ENCODE results near the gene KLHL8.
A peak's percentile ranks its signal among the peaks of the same experiment; 100 is the strongest.

Gene KLHL8

GRCh38 chr4:87117051-87117731 is 103.2 kb downstream of the KLHL8 start:
- Histone ChIP-seq H3K4me3 (ENCODE audit: low read depth in 1 of 2, low read length in 2 of 2) (no peak overlapping the region), H3K36me3 (ENCODE audit: control insufficient read depth in 1 of 2, insufficient read depth in 2 of 2, low read length in 2 of 2) (peaks cover 20 to 80% of the 10 kb centered on the region in 2 donors), H3K4me1 (ENCODE audit: control insufficient read depth in 1 of 2, insufficient read depth in 2 of 2, low read length in 2 of 2) (peaks cover 11% of the 10 kb centered on the region in 2 donors), H3K9ac (ENCODE audit: low read depth in 1 of 2, low read length in 2 of 2) (no peak overlapping the region), H3K9me3 (ENCODE audit: control insufficient read depth in 1 of 2, low read length in 2 of 2) (no peaks in the 10 kb centered on the region), H3K27ac (ENCODE audit: low read depth, low read length) (peak overlapping the region; percentile 51), H3K27me3 (ENCODE audit: control insufficient read depth in 1 of 2, insufficient read depth in 2 of 2, low read length in 2 of 2) (no peaks in the 10 kb centered on the region)

DNA sequence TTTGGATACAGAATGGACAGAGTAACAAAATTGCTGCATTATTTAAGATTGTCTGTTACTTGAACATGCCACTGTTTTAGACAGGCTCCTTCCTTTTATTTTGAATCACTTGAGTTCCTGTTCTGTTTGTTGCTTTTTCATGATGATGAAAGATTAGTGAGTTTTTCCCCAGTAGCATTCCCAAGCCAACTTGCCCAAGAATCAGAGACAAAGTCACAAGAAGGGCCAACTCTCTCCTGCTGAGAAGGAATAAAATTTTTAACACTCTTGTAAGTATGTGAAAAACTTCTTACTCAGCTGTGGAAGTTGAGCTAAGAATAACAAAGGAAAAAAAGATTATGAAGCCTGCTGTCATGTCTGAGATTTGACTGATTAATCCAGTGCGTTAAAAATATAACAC is 104.2 kb downstream of the KLHL8 start:
- peaks cover 20 to 83% of the 10 kb centered on the region in 2 donors for H3K36me3 ChIP-seq (ENCODE audit: control insufficient read depth in 1 of 2, insufficient read depth in 2 of 2, low read length in 2 of 2)

GRCh38 chr4:87114245-87115062 is 106.0 kb downstream of the KLHL8 start:
- no peak overlapping the region for H3K4me3 ChIP-seq (ENCODE audit: low read depth in 1 of 2, low read length in 2 of 2)
- no peaks in the 10 kb centered on the region for H3K4me1 ChIP-seq (ENCODE audit: control insufficient read depth in 1 of 2, insufficient read depth in 2 of 2, low read length in 2 of 2)
- no peak overlapping the region for H3K9ac ChIP-seq (ENCODE audit: low read depth in 1 of 2, low read length in 2 of 2)
- H3K27me3 ChIP-seq (ENCODE audit: control insufficient read depth in 1 of 2, insufficient read depth in 2 of 2, low read length in 2 of 2), result no peaks in the 10 kb centered on the region
- H3K9me3 ChIP-seq (ENCODE audit: control insufficient read depth in 1 of 2, low read length in 2 of 2), result no peaks in the 10 kb centered on the region
- peaks cover 20 to 70% of the 10 kb centered on the region in 2 donors for H3K36me3 ChIP-seq (ENCODE audit: control insufficient read depth in 1 of 2, insufficient read depth in 2 of 2, low read length in 2 of 2)
- H3K27ac ChIP-seq (ENCODE audit: low read depth, low read length), result no peak overlapping the region

More for the DNA sequence above, 104.2 kb downstream of the KLHL8 start:
- H3K9me3 ChIP-seq (ENCODE audit: control insufficient read depth in 1 of 2, low read length in 2 of 2), result no peaks in the 10 kb centered on the region
- peaks cover 9 to 10% of the 10 kb centered on the region in 2 donors for H3K4me1 ChIP-seq (ENCODE audit: control insufficient read depth in 1 of 2, insufficient read depth in 2 of 2, low read length in 2 of 2)
- H3K27ac ChIP-seq (ENCODE audit: low read depth, low read length), result no peak overlapping the region
- no peak overlapping the region for H3K4me3 ChIP-seq (ENCODE audit: low read depth in 1 of 2, low read length in 2 of 2)
- no peaks in the 10 kb centered on the region for H3K27me3 ChIP-seq (ENCODE audit: control insufficient read depth in 1 of 2, insufficient read depth in 2 of 2, low read length in 2 of 2)
- H3K9ac ChIP-seq (ENCODE audit: low read depth in 1 of 2, low read length in 2 of 2), result no peak overlapping the region

DNA sequence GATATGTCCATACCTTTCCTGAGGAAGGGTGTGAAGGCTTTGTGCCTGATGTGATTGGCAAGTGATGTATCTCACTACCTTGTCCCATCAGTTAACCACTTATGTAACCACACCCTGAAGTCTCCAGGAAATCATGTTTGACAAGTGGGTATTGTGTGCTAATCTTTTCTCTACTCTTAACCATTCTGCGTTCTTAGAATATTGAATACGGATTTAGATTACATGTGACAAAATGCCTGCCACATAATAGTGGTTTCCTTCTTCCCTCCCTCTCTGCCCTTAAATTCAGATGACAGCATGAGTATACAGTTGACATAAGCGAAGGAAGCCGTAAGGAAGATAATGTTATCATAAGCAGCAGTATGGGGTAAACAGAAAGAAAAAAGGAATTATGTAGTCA is 108.4 kb downstream of the KLHL8 start:
- H3K4me1 ChIP-seq (ENCODE audit: control insufficient read depth in 1 of 2, insufficient read depth in 2 of 2, low read length in 2 of 2), result peaks cover 0 to 5% of the 10 kb centered on the region in 2 donors
- no peaks in the 10 kb centered on the region for H3K9me3 ChIP-seq (ENCODE audit: control insufficient read depth in 1 of 2, low read length in 2 of 2)
- H3K36me3 ChIP-seq (ENCODE audit: control insufficient read depth in 1 of 2, insufficient read depth in 2 of 2, low read length in 2 of 2), result peaks cover 22 to 65% of the 10 kb centered on the region in 2 donors
- H3K4me3 ChIP-seq (ENCODE audit: low read depth in 1 of 2, low read length in 2 of 2), result no peak overlapping the region
- H3K27me3 ChIP-seq (ENCODE audit: control insufficient read depth in 1 of 2, insufficient read depth in 2 of 2, low read length in 2 of 2), result no peaks in the 10 kb centered on the region
- H3K27ac ChIP-seq (ENCODE audit: low read depth, low read length), result no peak overlapping the region
- no peak overlapping the region for H3K9ac ChIP-seq (ENCODE audit: low read depth in 1 of 2, low read length in 2 of 2)
